Activated CD8-positive, alpha-beta memory T cell treated with anti-CD3 and anti-CD28 coated beads for 24 hours (primary cell): ENCODE measurements around the gene TET1.
A peak's percentile ranks its signal among the peaks of the same experiment; 100 is the strongest.
"Not testable (repeated sequence)": the region's sequence is repeated elsewhere in the genome, so short reads cannot be mapped to it uniquely, and the experiment has no call there.

Source experiments
- DNase-seq: peaks from one replicate; pipeline ENCODE4 v3.0.0-alpha.2; 2020

TET1 gene

DNA sequence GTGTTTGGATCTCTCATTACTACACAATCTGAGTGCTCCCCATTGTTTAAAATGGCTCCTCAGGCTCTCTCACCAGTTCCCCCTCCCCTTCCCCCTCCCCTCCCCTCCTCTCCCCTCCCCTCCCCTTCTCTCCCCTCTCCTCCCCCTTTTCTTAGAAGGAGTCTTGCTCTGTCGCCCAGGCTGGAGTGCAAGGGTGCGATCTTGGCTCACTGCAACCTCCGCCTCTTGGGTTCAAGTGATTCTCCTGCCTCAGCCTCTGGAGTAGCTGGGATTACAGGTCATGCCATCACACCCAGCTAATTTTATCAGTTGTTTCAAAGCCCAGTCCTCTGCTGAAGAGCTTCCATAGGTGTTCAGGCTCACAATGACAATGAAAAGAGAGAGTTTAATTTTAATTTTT is 157.3 kb downstream of the TET1 start:
- DNase-seq, result no peak

DNA sequence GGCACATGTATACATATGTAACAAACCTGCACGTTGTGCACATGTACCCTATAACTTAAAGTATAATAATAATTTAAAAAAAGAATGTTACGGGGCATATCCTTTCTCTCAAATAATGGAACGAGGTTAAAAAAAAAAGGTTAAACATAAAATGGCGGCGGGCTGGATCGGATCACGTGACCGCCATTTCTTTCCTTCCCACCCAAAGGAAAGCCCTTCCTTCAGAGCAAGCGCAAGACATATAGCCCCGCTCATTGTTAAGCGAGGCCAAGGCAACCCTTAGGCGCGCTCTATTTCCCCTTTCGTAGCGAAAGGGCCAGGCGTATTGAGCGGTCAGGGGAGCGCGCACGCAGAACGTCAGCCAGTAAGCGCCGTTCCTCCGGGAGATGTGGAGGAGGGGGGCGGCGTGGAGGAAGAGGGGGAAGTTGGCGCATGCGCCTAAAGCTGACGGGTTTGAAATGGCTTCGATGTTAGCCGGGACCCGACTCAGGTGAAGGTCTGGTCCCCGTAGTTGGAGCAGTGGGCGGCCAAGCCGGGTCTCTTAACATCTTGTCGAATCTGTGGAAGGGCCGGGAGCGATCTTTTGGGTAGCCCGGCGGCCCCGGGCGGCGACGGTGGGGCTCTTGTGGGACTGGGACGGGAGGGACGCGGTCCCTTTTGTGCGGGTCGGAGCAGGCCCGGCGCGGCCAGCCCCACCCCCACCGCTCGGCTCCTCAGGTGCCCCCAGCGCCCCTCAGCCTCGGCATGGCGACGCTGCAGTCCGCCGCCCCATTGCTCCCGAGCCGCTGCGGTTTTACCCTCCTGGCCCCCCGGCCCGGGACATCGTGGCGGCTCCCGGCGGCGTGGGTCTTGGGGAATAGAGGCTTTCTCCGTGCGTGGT is 160.9 kb downstream of the TET1 start, which contains the start of gene CCAR1:
Gene CCAR1, plus strand, starts transcription at position 447 of the 880 bp plus-strand sequence. CDS start 1,266 bp downstream, outside the sequence.
- peak; percentile 97 for DNase-seq

- no peak for DNase-seq
Measured at GRCh38 chr10:68721673-68722335, 161.7 kb downstream of the TET1 start.

GRCh38 chr10:68725016-68725415 is 164.9 kb downstream of the TET1 start:
- DNase-seq, result no peak

- DNase-seq, result peak; percentile 11
Measured at GRCh38 chr10:68727146-68727545, 167.0 kb downstream of the TET1 start.

DNA sequence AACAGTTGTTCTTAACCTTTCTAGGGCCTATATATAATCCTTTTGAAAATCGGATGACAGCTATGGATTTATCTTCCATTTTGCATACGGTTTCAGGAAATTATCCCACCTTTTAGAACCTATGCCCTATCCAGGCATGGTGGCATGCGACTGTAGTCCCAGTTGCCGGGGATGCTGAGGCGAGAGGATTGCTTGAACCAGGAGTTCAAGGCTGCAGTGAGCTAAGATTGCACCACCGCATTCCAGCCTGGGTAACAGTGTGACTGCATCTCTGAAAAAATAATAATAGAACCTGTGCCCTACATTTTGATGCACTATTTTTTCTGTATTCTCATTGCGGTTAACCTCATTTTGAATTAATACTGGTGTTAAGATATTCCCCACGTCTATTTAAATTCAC is 172.5 kb downstream of the TET1 start:
- DNase-seq, result no peak

DNA sequence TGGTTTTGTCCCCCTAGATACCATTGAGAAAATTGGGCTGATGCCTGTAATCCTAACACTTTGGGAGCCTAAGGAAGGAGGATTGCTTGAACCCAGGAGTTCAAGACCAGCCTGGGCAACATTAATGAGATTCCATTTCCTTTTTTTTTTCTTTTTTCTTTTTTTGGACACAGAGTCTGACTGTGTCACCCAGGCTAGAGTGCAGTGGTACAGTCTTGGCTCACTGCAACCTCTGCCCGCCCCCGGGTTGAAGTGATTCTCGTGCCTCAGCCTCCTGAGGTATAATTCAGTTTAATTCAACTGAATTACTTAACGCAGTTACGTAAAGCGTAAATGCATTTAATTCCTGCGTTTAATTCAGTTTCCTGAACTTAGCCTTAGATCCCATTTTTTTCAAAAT is 174.2 kb downstream of the TET1 start:
- DNase-seq, result no peak

- no peak for DNase-seq
Measured at GRCh38 chr10:68735119-68735518, 175.0 kb downstream of the TET1 start.

DNA sequence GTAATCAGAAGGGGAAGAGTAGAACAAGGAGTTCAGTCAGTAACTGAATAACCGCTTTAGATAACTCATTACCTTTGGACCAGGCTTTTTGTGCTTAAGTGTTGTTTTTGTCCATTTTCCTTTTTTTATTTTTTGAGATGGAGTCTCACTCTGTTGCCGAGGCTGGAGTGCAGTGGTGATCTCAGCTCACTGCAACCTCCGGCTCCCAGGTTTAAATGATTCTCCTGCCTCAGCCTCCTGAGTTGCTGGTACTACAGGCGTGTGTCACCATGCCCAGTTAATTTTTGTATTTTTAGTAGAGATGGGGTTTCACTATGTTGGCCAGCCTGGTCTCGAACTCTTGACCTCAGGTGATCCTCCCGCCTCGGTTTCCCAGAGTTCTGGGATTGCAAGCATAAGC is 175.6 kb downstream of the TET1 start:
- not testable (repeated sequence) for DNase-seq

GRCh38 chr10:68740676-68741075 is 180.5 kb downstream of the TET1 start:
- DNase-seq, result not testable (repeated sequence)

GRCh38 chr10:68742397-68742796 is 182.3 kb downstream of the TET1 start:
- DNase-seq, result no peak
